ENCODE data around the gene CTH. TPM values are rescaled to one million over a fixed set of nuclear protein-coding genes. Genes with fewer than 3 reads are reported as not detected.

The CTH gene
- total RNA-seq, result 7.8 TPM

DNA sequence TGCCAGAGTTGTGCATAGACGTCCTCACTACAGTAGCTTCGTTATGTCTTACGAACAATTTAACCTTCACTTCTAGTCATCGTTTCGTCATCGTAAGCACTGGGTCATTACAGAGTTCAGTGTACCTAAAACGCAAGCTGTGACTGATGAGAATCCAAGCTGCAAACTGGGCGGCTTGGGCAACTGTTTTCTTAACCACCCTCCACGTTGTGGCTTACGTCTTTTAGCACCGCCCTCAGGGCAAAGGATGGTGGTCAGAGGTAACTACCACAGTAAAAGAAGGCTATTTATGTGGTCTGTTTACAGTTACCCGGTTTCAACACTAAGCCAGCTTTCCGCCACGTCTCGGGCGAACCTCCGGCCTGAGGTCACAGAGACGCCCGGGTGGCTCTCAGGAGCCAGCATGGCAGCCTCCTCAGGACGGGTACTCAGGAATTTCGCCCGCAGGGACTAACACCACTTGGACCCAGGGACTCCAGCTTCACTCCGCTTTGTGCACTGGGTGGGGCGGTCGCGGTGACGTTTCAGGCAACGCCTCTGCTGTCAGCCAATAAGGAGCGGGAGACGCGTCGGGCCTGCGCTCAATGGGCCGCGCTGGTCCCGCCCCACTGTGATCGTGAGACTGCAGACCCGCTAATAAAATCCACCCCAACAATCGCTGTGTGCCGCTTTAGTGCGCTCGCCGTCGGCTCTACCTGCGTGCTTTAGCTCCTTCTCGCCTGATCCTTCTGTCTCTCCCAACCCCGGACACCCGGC, at the start of gene CTH:
TSS of gene CTH (plus strand) at position 665 of the 756 bp plus-strand sequence. CDS start 148 bp downstream, outside the sequence.

Small RNAs within 50 kb of the gene (small RNA-seq; reads per million reads assigned to genes)
- gene RF00017, result not detected

Other genes starting within 250 kb of the CTH start
- gene LRRC40, start 205.7 kb upstream of the CTH start, total RNA-seq, result 82.8 TPM
- 130 TPM for gene SRSF11, start 189.9 kb upstream of the CTH start, total RNA-seq
- 93.9 TPM for gene ANKRD13C, start 56.5 kb upstream of the CTH start, total RNA-seq